Sigmoid colon (tissue), 4 donors: ENCODE measurements around the gene HEATR9.

Source experiments
- CTCF ChIP-seq, 4 experiments: fragments of 450-650 bp in 3 of 4; fragments of 200-600 bp in 1 of 4; IDR thresholded peaks; one replicate each; pipeline ENCODE4 v1.5.1; 2016 to 2019; ENCODE audit warnings: antibody characterized with exemption in 4 of 4, mild to moderate bottlenecking in 3 of 4, moderate library complexity in 2 of 4
- EP300 ChIP-seq, 4 donors: sonication (generic); formaldehyde crosslinking; IDR thresholded peaks; one replicate each; pipeline ENCODE4 v1.6.1; 2017; ENCODE audit warnings: antibody characterized with exemption in 4 of 4
- POLR2A ChIP-seq, 2 donors: fragments of 450-650 bp; IDR thresholded peaks; one replicate each; pipeline ENCODE4 v1.6.1; 2016; ENCODE audit warnings: antibody characterized with exemption in 2 of 2, mild to moderate bottlenecking in 2 of 2, moderate library complexity in 2 of 2

GRCh38 chr17:35912339-35912912 is 43.7 kb upstream of the HEATR9 start:
- TF ChIP-seq CTCF (IDR thresholded peaks at IDR 0.05) (no peak), POLR2A (IDR thresholded peaks at IDR 0.05) (no peak), EP300 (IDR thresholded peaks at IDR 0.05) (no peak)
